OCI-LY3 (cell line): ENCODE measurements around the gene NBPF14.
A peak's percentile ranks its signal among the peaks of the same experiment; 100 is the strongest.
"Not testable (repeated sequence)": the region's sequence is repeated elsewhere in the genome, so short reads cannot be mapped to it uniquely, and the experiment has no call there.

Experiments used
- H2AFZ ChIP-seq: fragments of 200-600, 300-600 bp; shearing (Covaris generic); 2 replicates; pipeline ENCODE4 v1.6.0; 2014; ENCODE audit warnings: antibody characterized with exemption, low read depth, low read length
- H3K27ac ChIP-seq: fragments of 200-600, 300-600 bp; sonication (generic); 2 replicates; pipeline ENCODE4 v1.5.1; 2014; ENCODE audit warnings: mild to moderate bottlenecking, low read length, moderate library complexity, mixed read lengths
- H3K27me3 ChIP-seq: fragments of 200-600, 300-600 bp; sonication (generic); 2 replicates; pipeline ENCODE4 v1.6.1; 2014; ENCODE audit warnings: low read depth, low read length, mixed read lengths
- H3K36me3 ChIP-seq: fragments of 200-600, 300-600 bp; sonication (generic); replicated peaks from 2 replicates; pipeline ENCODE3; 2014; ENCODE audit warnings: low read depth, low read length, mixed read lengths
- H3K4me1 ChIP-seq: fragments of 300-600, 200-600 bp; sonication (generic); 2 replicates; pipeline ENCODE4 v1.6.1; 2014; ENCODE audit warnings: low read length, mixed read lengths
- H3K4me2 ChIP-seq: fragments of 200-600, 300-600 bp; sonication (generic); 2 replicates; pipeline ENCODE4 v1.6.1; 2014; ENCODE audit warnings: low read length, mixed read lengths
- H3K4me3 ChIP-seq: fragments of 300-600, 200-600 bp; sonication (generic); 2 replicates; pipeline ENCODE4 v1.5.1; 2014; ENCODE audit warnings: antibody characterized with exemption, mild to moderate bottlenecking, low read length, moderate library complexity
- H3K79me2 ChIP-seq: fragments of 300-600, 200-600 bp; shearing (Covaris generic); 2 replicates; pipeline ENCODE4 v1.6.1; 2014; ENCODE audit warnings: mild to moderate bottlenecking, low read length, mixed read lengths
- H3K9ac ChIP-seq: fragments of 300-600, 200-600 bp; shearing (Covaris generic); 2 replicates; pipeline ENCODE4 v1.6.0; 2014; ENCODE audit warnings: mild to moderate bottlenecking, low read length, moderate library complexity
- H3K9me3 ChIP-seq: fragments of 200-600, 300-600 bp; shearing (Covaris generic); 2 replicates; pipeline ENCODE4 v1.6.1; 2014; ENCODE audit warnings: low read length, mixed read lengths; ENCODE audit not compliant: insufficient read depth
- H4K20me1 ChIP-seq: fragments of 200-600, 300-600 bp; sonication (generic); 2 replicates; pipeline ENCODE4 v1.6.1; 2016; ENCODE audit warnings: low read length, mixed read lengths; ENCODE audit not compliant: insufficient read depth

Gene NBPF14

DNA sequence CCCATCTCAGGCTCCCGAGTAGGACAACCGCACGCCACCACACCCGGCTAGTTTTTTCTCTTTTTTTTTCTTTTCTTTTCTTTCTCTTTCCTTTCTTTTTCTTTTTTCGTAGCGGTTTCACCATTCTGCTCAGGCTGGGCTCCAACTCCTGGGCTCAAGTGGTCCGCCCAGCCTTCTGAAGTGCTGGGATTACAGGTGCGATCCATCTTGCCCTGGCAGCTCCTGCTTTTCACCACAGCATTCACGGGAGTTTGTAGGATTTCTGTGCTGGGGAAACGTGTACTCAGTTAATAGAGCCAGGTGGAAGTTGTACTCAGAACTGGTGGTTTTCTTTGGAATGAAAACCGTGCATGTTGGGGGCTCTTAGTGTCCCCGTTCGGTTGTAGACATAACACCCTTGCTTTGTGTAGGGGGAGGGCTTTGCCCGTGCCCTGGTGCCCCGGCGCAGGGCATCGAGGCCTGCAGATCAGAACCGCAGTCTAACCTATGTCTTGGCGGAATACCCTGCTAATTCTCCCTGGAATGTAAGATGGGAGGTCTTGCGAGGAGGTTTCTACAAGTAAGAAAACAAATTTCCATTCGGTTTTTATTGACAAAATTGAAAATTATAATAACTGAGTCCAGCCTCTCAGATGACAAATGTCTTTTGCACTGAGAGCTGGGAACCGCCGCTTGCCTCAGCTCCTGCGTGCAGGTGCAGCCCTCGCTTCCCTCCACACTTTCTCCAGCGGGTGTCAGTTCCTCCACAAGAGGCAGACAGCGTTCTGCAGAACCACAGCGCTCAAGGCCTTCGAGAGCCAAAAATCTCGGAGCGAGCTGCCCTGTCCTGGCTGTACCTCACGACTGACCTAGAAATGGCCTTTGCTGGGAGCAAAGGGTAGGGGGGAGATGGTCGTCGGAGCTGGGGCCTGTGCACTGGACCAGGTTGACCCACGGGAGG, 72.3 kb downstream of the NBPF14 start:
- H4K20me1 ChIP-seq, H3K36me3 ChIP-seq, H3K9me3 ChIP-seq, H3K9ac ChIP-seq, H3K4me1 ChIP-seq, H3K27ac ChIP-seq, H3K79me2 ChIP-seq, H2AFZ ChIP-seq, H3K27me3 ChIP-seq: not testable (repeated sequence)
- peak overlapping the region; percentile 71 for H3K4me3 ChIP-seq
- H3K4me2 ChIP-seq = peak overlapping the region; percentile 63

DNA sequence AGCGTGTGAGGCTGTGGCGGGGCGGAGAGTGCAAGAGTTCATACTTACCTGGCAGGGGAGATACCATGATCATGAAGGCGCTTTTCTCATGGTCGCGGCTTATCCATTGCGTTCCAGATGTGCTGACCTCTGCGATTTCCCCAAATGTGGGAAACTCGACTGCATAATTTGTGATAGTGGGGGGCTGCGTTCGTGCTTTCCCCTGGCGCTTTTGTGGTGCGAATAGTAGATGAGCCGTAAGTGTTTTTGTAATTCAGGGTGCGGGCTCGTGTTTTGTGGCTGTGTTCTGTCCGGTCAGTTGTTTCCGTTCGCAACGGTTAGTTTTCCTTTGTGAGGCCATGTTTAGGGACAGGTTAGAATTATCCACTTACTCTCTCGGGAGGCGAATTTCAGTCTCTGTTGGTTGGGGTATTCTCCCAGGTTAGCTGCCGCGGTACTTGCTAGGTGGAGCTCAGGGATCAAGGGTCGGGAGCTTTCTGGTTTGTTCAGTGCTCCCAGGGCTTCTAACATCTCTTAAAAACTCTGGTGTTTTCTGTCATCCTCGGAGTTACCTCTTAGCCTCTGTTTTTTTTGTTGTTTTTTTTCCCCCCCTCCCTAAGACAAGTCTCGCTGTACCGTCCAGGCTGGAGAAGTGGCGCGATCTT, 73.1 kb downstream of the NBPF14 start:
- H3K9me3 ChIP-seq, H3K4me1 ChIP-seq, H2AFZ ChIP-seq, H3K27me3 ChIP-seq, H3K79me2 ChIP-seq, H4K20me1 ChIP-seq, H3K9ac ChIP-seq, H3K36me3 ChIP-seq: not testable (repeated sequence)
- Histone ChIP-seq H3K4me3 (peak overlapping the region; percentile 71), H3K4me2 (peak overlapping the region; percentile 63), H3K27ac (peak overlapping the region; percentile 62)

DNA sequence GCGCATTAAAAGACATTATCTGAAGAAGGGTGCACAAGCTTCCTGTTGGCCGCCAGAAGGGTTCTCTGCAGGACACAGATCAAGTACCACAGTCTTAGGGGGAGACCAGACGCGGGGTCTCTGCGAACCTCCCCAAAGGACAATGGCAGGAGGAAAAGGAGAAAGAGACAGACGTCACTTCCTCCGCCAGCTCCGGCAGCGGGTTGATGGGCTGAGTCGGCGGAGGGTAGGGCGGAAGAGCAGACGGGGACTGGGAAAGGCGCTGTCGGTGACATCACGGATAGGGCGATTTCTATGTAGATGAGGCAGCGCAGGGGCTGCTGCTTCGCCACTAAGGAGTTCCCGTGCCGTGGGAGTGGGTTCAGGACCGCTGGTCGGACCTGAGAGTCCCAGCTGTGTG, 73.7 kb downstream of the NBPF14 start:
- H3K36me3 ChIP-seq = not testable (repeated sequence)

DNA sequence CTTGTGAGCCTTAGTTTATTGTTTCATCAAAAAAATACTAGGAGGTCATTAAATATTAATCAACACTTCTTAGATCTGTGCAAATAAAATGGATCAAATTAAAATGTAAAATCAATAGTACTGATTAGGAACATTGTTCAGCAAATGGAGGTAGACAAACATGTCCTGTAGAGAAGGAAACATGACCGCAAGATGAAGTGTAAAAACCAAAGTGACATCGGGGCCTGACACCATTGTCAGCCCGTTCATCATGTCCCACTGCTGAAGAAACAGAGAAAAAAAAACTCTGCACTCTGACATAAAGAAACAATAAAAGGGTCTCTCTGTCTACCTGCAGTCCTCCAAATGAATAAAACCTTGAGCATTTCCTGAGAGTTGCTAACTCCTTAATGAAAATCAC, 81.5 kb downstream of the NBPF14 start:
- H3K9ac ChIP-seq, H2AFZ ChIP-seq, H3K79me2 ChIP-seq, H3K4me2 ChIP-seq, H3K4me3 ChIP-seq, H3K9me3 ChIP-seq, H3K4me1 ChIP-seq, H4K20me1 ChIP-seq, H3K27ac ChIP-seq, H3K27me3 ChIP-seq, H3K36me3 ChIP-seq: not testable (repeated sequence)

More for the DNA sequence above, 73.7 kb downstream of the NBPF14 start:
- Histone ChIP-seq H3K4me3 (peak overlapping the region; percentile 76), H3K27ac (peak overlapping the region; percentile 58; the same call in 1 of the 2 replicates), H3K9ac (peak overlapping the region; percentile 59; the same call in 1 of the 2 replicates), H3K4me2 (peak overlapping the region; percentile 53; the same call in 1 of the 2 replicates)
- not testable (repeated sequence) for H3K79me2 ChIP-seq, H2AFZ ChIP-seq, H3K4me1 ChIP-seq, H3K27me3 ChIP-seq, H3K9me3 ChIP-seq, H4K20me1 ChIP-seq

DNA sequence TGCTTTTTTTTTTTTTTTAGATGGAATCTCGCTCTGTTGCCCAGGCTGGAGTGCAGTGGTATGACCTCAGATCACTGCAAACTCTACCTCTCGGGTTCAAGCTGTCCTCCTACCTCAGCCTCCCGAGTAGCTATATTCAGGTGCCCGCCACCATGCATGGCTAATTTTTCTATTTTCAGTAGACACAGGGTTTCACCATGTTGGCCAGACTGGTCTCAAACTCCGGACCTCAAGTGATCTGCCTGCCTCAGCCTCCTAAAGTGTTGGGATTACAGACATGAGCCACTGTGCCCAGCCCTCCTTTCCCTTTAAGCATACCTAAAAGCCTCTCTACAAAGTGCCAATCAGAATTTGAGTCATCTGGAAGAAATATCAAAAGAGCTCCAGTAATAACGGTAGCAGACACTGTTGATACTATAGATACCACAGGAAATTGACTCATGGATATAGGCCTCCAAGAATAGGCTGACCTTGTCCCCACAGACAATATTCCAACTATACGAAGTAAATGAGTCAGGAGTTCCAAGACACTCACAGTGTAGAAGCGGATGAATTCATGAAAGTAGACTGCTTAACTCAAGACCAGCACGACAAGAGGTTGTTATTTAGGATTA, 83.1 kb downstream of the NBPF14 start:
- not testable (repeated sequence) for H3K4me3 ChIP-seq, H3K79me2 ChIP-seq, H4K20me1 ChIP-seq, H3K4me2 ChIP-seq, H3K36me3 ChIP-seq, H3K4me1 ChIP-seq, H3K27ac ChIP-seq, H3K9me3 ChIP-seq, H3K27me3 ChIP-seq, H2AFZ ChIP-seq, H3K9ac ChIP-seq

DNA sequence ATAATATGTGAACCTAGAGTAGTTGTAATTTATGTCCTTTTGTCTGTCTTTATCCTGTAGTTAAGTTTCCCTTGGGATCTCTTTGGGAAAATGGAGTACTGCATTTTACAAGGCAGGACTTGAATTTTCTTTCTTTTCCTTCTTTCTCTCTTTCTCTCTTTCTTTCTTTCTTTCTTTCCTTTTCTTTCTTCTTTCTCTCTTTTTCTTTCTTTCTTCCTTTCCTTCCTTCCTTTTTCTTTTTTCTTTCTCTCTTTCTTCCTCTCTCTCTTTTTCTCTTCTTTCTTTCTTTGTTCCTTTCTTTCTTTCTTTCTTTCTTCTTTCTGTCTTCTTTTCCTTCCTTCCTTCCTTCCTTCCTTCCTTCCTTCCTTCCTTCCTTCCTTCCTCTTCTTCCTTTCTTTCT, 101.9 kb downstream of the NBPF14 start:
- not testable (repeated sequence) for H3K27me3 ChIP-seq, H3K4me2 ChIP-seq, H3K4me1 ChIP-seq, H3K79me2 ChIP-seq, H4K20me1 ChIP-seq, H3K9me3 ChIP-seq, H2AFZ ChIP-seq, H3K9ac ChIP-seq, H3K36me3 ChIP-seq, H3K27ac ChIP-seq, H3K4me3 ChIP-seq

DNA sequence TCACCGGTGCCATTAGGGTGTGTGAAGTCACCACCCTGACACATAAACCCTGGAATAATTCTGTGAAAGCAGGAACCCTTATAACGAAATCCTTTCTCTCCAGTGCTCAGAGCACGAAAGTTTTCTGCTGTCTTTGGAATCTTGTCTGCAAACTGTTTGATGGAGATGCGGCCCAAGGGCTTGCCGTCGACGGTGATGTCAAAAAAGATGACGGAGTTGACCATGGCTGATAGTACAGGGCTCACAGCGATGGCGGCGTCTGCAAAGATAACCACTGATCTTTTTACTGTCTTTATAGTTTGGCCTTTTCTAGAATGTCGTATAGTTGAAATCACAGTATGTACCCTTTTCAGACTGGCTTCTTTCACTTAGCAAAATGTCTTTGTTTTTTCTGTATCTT, 112.8 kb downstream of the NBPF14 start, which contains the start of gene PPIAL4G:
Gene PPIAL4G, minus strand, starts transcription at position 274 of the 400 bp plus-strand sequence. Its CDS starts 50 bp downstream, at position 224.
- not testable (repeated sequence) for H2AFZ ChIP-seq, H3K27ac ChIP-seq, H3K79me2 ChIP-seq, H4K20me1 ChIP-seq, H3K4me1 ChIP-seq, H3K36me3 ChIP-seq, H3K9me3 ChIP-seq, H3K4me3 ChIP-seq, H3K9ac ChIP-seq, H3K27me3 ChIP-seq, H3K4me2 ChIP-seq
